SW 1271 (cell line): ENCODE data around the gene A2ML1.
A peak's percentile ranks its signal among the peaks of the same experiment; 100 is the strongest.
"Not testable (repeated sequence)": the region's sequence is repeated elsewhere in the genome, so short reads cannot be mapped to it uniquely, and the experiment has no call there.

Source experiments
- DNase-seq, 2 experiments: peaks; one replicate each; lab custom pipeline; 2025; lab: John Stamatoyannopoulos, UW

The A2ML1 gene

DNA sequence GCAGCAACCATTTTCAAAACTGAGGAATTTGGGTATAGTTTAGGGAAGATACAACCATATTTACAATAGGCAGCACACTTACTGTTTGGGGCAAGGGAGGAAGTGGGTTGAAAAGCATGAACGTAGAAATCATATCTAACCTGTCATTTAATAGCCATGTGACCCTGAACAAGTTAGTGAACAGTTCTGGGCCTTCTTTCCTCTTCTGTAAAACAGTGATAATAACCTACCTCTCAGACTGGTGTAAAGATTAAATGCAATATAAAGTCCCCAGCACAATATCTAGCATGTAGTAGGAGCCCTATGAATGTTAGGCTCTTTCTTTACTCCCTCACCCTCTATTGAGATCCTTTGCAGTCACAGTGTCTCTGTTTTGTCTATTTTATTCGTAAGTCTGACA, 33.5 kb downstream of the A2ML1 start:
- no peak for DNase-seq

DNA sequence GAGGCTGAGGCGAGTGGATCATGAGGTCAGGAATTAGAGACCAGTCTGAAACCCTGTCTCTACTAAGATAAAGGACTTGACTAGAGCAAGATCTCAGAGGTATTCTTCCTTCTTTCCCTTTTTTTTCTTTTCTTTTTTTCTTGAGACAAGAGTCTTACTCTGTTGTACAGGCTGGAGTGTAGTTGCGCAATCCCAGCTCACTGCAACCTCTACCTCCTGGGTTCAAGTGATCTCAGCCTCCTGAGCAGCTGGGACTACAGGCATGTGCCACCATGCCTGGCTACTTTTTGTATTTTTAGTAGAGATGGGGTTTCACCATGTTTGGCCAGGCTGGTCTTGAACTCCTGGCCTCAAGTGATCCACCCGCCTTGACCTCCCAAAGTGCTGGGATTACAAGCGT, 37.0 kb downstream of the A2ML1 start:
- DNase-seq, result not testable (repeated sequence)

DNA sequence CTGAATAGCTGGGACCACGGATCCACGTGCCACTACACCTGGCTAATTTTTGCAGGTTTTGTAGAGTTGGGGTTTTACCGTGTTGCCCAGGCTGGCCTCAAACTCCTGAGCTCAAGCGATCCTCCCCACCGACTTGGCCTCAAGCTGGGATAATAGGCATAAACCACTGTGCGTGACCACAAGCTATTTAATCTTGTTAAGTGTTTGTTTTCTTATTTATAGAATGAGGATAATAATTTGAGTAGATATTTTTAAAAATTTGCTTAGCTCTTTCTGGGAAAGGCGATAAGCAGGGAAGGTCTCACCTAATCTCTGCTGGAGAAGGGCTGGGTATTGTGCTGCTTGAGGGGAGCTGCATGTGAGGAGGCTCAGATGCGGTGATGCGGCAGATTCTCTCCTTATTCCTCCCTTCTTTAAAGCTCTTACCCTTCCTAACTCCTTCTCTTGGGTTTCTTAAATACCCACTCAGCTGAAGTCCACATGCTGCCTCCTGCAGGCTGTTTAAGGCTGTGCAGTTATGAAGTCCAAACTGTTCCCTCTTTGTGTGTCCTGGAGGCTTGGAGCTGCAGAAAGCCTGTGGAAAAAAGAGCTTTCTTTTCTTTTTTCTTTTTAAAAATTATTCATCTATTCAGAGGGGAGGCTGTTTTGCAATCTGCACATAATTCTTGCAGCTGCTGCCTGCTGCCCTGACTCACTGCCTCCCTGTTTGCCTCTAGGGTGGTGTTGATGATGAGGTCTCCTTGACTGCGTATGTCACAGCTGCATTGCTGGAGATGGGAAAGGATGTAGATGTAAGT, 37.9 kb downstream of the A2ML1 start:
- DNase-seq, result peak in 1 of 2 experiments; percentile 21

DNA sequence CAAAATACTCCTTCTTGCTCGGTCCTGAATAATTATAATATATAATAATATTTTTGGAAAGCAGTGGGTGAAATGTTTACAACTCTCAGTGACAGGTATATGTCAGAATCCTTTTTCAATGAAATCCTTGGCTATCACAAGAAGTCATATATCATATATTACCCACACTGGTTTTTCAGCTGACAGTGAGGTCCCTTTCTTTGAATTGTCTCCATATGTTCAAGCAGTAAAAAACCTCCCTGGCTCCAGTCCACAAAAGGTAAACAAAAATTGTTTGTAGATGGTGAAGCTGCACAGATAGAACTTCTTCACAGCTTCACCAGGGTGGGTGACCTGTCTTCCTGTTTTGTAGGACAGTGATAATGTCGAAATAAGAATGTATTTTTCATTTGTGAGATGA, 44.0 kb downstream of the A2ML1 start:
- no peak for DNase-seq

DNA sequence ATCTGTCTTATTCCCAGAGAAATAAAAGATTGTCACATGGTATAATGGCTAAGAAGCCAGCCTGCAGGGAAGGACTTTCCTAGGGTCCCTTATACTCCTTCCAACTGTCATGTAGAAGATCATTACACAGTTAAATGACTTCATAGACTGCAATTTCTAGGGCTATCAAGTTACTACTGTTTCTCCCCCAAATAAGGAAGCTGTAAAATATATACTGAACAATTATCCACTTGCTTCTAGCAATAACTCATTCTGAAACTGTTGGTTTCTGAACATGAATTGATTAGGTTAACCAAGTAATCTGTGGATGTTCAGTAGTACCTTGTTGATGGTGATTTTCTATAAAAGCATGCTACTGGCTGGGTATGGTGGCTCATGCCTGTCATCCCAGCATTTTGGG, 44.6 kb downstream of the A2ML1 start:
- DNase-seq, result no peak

DNA sequence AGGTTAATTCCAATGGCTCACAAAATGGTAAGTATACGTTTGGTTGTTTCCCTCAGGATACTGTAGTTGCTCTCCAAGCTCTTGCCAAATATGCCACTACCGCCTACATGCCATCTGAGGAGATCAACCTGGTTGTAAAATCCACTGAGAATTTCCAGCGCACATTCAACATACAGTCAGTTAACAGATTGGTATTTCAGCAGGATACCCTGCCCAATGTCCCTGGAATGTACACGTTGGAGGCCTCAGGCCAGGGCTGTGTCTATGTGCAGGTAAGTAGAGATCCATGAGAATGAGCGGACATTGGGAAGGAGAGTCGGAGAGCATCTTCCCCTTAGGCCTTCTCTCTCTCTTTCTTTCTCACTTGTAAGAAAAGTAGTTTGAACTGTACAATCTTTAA, 45.4 kb downstream of the A2ML1 start:
- no peak for DNase-seq

DNA sequence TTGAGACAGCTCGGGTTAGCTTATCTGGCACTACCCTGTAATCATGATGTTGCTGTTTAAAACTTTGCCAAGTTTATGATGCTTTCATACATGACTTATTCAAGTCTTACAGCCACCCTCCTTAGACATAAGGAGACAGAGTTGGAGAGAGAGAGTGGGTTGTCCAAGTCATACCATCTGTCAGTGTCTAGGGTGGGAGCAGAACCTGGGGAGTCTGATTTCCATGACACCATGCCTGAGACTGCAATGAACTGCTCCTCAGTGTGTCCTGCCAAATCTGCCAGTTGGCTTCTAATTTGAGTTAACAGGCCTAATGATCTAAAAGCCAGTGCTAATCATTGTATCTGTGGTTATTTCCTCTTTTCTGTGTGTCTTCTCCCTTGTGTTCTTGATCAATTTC, 48.2 kb downstream of the A2ML1 start:
- no peak for DNase-seq

DNA sequence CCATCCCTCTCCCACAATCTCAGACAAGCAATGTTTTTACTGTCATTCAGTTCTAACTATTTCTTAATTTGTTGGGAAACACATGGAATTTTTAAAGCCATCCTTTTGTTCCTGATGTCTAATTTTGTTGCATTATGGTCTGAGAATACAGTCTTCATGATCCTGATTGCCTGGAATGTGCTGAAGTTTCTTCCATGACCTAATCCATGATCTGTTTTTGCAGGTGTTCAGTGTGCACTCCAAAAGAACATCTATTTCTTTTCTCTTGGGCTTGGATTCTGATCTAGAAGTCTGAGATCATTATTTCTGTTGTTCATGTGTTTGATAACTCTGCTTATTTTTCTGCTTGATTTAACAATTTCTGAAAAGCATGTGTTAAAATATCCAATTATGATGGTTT, 48.6 kb downstream of the A2ML1 start:
- DNase-seq, result no peak

DNA sequence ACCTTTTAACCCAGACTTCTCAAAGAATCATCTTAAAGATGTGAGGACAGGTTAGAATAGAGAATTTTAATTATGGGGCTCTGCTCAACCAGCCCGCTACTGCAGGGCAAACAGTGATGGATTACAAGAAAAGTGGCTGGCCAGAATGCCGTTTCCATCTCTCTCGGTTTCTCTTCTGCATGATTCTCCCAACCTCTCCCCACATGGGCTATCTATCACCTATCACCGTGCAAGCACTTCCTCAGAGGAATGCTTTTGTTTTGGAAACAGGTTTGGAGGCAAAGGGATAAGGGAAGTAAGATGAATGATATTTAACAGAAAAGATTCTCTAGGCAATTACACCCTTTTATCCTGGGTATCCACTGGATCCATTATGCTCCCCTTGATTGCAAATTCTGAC, 54.5 kb downstream of the A2ML1 start:
- no peak for DNase-seq

DNA sequence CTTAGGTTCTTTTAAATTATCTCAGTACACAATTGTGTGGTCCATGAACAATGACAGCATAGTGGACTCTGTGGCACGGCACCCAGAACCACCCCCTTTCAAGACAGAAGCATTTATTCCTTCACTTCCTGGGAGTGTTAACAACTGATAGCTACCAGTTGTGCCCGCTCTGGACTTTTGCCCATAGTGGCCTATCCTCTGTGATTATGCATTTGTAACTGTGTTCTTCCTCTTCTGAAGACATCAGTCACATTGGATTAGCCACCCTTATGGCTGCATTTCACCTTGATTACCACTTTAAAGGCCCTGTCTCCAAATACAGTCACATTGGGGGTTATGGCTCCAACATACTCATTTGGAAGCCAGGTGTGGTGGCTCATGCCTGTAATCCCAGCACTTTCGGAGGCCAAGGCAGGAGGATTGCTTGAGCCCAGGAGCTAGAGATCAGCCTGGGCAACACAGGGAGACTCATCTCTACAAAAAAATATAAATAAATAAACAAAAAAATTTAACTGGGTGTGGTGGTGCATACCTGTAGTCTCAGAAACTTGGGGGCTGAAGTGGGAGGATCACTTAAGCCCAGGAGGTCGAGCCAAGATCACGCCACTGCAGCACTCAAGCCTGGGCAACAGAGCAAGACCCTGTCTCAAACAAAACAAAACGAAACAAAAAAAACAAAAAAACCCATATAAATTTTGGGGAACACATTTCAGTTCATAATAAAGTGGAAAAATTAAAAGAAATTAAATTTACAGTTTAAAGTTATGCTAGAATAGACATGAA, 64.3 kb downstream of the A2ML1 start:
- no peak for DNase-seq

DNA sequence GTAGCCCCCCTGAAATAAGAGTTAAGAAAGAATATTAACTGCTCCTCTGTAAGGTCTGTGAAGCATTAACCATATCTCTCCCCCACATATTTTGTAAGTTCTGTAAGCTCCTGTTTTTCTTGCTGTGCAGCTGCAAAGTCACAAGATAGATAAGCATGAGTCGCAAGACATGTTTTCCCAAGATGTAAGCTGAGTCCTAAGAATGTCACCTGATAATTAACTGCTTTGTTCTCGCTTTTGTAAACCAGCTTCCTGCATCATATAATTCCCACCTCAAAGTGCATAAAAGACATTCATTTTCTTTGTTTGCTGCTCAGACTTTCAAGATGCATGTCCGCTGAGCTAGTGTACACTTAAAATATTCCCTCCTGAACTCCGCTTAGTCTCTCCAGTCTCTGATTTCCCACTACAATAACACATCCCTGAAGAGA, 64.9 kb downstream of the A2ML1 start:
- no peak for DNase-seq

DNA sequence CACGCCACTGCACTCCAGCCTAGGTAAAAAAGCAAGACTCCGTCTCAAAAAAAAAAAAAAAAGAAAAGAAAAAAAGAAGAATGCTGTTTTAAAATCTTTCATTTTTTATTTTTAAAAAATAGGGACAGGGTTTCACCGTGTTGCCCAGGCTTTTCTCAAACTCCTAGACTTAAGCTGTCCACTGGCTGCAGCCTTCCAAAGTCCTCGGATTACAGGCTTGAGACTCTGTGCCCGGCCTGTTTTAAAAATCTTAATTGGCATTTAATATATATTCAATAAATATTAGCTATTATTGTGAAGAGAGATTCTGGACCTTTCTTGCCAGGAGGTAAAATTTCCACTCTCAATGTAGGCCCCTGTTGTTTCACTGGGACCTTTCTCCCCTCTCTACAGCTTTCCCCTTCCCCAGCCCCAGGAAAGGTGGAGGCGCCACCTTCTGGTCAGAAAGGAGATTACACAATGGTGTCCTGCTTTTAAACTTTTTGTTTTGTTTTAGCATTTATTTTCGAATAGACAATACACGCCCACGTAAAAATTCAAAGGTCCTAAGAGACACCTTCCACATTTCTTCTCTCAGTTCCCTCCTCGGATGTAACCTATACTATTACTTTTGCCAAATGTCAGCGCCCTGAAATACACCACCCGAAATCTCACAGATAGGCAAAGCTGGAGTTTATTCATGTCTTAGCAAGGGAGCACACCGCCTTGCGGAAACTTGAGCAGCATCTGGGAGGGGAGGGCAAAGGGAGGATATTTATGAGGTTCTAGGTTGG, 68.1 kb downstream of the A2ML1 start:
- DNase-seq, result peak in 1 of 2 experiments; percentile 48

DNA sequence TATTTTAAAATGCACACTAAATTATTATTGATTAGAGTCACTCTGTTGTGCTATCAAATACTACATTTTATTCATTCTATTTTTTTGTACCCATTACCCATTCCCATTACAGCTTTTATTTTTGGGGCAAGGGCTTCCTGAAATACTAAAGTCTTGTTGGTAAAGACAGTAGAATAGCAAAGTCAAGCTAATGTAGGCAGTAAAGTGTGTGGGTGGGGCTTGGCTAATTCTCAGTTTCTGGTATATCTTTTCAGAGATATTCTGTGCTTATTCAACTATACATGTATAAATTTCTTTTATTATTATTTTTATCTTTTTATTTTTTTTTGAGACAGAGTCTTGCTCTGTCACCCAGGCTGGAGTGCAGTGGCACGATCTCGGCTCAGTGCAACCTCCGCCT, 69.6 kb downstream of the A2ML1 start:
- no peak for DNase-seq

DNA sequence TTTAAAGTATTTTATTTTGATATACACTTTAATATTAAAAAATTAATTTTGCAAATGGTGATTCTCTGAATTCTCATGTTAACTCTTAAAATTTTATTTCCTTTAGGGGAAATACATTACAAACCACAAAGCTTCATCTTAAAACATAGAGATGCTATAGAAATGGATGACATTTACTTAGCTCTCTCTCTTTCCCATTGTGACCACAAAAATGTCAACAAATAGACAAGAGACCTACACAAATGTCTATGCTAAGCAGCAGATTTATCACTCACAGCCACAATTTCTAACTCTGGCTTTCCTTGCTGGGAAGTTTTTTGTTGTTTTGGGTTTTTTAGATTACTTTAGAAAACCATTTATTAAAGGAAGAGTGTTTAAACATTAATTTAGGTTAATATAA, 72.0 kb downstream of the A2ML1 start:
- no peak for DNase-seq

DNA sequence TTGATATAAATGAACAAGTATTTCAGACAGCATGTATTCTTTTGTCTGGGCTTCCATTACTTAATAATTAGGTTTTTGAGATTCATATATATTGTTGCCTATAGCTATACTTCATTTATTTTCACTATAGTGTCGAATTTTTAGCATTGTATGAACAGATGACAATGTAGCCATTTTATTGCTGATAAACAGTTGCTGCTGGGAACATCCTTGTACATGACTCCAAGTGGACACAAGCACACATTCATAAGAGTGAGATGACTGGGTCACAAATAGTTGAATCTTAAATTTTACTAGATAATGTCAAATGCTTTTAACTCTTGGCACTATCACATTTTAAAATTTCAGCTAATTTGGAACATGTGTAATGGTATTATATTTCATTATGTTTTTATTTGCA, 72.6 kb downstream of the A2ML1 start:
- DNase-seq, result no peak

DNA sequence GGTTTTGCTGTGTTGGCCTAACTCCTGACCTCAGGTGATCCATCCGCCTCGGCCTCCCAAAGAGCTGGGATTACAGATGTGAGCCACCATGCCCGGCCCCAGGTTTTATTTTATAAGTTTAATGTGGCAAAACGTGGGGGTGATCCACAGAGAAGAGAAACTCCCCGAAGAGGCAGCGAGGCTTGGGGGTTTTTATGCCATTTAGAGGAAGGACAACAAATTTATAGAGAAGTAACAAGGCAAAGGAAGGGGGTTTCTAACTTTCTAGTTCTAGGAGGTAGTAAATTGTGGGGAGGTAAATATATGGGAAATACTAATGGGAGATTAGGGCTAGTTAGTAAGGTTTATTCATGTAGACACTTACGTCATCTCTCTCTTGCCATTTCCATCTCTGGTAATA, 74.7 kb downstream of the A2ML1 start:
- DNase-seq, result no peak

DNA sequence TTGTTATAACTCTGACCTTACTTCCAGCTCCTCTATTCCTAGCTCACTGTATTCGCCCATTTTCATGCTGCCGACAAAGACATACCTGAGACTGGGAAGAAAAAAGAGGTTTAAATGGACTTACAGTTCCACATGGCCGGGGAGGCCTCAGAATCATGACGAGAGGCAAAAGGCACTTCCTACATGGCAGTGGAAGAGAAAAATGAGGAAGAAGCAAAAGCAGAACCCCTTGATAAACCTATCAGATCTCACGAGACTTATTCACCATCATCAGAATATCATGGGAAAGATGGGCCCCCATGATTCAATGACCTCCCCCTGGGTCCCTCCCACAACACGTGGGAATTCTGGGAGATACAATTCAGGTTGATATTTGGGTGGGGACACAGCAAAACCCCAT, 77.4 kb downstream of the A2ML1 start:
- no peak for DNase-seq

DNA sequence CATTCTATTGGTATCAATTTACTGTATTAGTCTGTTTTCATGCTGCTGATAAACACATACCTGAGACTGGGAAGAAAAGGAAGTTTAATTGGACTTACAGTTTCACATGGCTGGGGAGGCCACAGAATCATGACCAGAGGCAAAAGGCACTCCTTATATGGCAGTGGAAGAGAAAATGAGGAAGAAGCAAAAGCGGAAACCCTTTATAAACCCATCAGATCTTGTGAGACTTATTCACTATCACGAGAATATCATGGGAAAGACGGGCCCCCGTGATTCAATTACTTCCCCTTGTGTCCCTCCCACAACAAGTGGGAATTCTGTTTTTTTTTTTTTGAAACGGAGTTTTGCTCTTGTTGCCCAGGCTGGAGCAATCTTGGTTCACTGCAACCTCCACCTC, 80.3 kb downstream of the A2ML1 start:
- not testable (repeated sequence) for DNase-seq

DNA sequence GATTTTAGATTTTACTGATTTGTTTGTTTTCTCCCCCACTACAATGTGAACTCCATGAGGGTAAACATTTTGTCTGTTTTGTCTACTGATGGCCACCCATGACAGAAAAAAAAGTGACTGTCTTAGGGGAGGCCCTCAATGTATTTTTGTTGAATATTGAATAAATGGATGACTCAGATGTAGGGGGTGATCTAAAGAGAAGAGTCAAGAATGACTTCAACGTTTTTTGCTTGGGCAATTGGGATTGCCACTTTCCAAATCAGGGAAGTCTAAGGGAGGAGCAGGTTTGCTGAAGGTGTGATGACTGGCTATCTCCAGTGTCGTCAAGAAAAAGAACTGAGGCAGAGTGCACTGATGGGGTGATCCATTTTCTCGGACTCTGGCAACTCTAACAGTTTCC, 81.2 kb downstream of the A2ML1 start:
- no peak for DNase-seq

DNA sequence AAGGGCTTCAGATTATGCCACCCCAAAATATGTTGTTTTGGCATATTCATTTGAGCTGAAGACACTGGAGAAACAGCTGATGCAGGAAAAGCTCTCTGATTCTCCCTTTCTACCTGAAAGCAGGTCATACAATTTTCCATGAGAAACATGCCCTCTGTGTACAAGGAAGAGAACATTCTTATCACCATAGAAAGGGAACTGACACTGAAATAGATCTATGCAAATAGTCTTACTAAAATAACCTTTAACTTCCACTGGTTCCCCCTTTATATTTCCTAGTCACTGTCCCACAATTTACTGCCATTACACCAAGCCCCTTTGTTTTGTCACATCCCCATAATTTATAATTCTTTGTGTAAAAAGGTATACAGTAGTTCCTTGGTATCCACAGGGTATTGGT, 82.2 kb downstream of the A2ML1 start:
- DNase-seq, result no peak

DNA sequence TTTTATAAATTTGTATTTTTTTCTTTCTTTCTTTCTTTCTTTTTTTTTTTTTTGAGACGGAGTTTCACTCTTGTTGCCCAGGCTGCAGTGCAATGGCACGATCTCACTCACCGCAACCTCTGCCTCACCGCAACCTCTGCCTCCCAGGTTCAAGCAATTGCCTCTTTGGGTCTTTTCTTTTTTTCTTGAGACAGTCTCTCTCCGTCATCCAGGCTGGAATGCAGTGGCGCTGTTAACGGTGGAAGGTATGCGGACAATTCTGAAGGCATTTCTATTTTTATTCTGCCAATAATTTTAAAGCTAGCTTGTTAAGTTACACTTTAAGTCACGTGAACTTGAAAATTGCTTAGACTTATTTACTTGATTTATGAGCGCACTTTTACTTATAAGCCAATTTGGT, 83.1 kb downstream of the A2ML1 start:
- DNase-seq, result no peak

DNA sequence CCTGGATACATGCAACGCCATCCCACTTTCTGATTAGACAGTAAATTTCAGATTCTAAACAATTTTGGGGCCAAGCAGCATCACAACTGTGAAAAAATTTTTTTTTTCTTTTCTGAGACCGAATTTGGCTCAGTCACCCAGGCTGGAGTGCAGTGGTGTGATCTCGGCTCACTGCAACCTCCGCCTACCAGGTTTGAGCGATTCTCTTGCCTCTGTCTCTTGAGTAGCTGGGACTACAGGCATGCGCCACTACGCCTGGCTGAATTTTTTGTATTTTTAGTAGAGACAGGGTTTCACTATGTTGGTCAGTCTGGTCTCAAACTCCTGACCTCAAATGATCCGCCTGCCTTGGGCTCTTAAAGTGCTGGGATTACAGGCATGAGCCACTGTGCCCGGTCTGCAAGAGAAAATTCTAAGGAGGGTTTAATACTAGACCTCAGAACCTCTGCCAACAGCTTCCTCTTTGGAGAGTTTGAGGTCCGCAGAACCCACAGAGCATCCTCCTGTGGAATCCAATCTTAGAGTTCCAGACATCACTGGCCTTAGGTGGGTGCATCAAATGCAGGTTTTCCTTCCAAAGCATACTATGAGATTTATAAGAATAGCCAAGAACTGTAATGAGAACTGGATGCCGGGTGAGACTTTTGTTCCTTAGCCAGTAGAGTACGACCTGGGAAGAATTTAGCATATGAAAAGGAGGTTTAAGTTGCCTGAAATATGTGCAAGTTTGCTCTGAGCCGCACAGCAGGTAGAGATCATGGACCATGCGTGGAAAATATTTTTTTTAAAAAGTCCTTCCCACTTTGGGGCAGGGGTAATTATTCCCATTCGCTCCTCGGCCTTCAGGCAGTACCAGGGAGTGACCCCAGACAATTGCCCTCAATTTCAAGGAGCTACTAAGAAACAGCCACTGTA, 84.1 kb downstream of the A2ML1 start:
- no peak for DNase-seq
